SK-N-SH treated with all-trans-retinoic acid at 6 μM for 48 hours (cell line): Measurements from ENCODE around the gene KCNMA1.

Experiments used
- ESRRG ChIP-seq: fragments of 250-450 bp; sonication (Bioruptor Pico); IDR thresholded peaks from 2 replicates; pipeline ENCODE4 v1.6.1; 2021; ENCODE audit warnings: mild to moderate bottlenecking
- GLIS3 ChIP-seq: fragments of 250-450 bp; sonication (Bioruptor Pico); IDR thresholded peaks from 2 replicates; pipeline ENCODE4 v1.5.0; 2020; ENCODE audit warnings: mild to moderate bottlenecking, moderate library complexity
- ISL1 ChIP-seq: fragments of 250-450 bp; sonication (Bioruptor Pico); IDR thresholded peaks from 2 replicates; pipeline ENCODE4 v2.1.2; 2022; ENCODE audit warnings: mild to moderate bottlenecking, moderate library complexity
- OSR1 ChIP-seq: fragments of 250-450 bp; sonication (Bioruptor Pico); IDR thresholded peaks from 2 replicates; pipeline ENCODE4 v1.8.0; 2022; ENCODE audit warnings: moderate library complexity, mild to moderate bottlenecking, inconsistent platforms
- PATZ1 ChIP-seq: fragments of 250-450 bp; sonication (Bioruptor Pico); IDR thresholded peaks from 2 replicates; pipeline ENCODE4 v1.8.0; 2020; ENCODE audit warnings: mild to moderate bottlenecking, moderate library complexity, borderline replicate concordance
- TCF4 ChIP-seq: fragments of 250-450 bp; sonication (Bioruptor Pico); IDR thresholded peaks from 2 replicates; pipeline ENCODE4 v1.8.0; 2021; ENCODE audit warnings: mild to moderate bottlenecking, moderate library complexity, borderline replicate concordance
- ZFP30 ChIP-seq: fragments of 450-650 bp; formaldehyde crosslinking; IDR thresholded peaks from 2 replicates; pipeline ENCODE4 v1.5.0; 2022; ENCODE audit warnings: mild to moderate bottlenecking, moderate library complexity
- ZNF70 ChIP-seq: fragments of 450-650 bp; formaldehyde crosslinking; IDR thresholded peaks from 2 replicates; pipeline ENCODE4 v1.5.0; 2020; ENCODE audit warnings: mild to moderate bottlenecking, moderate library complexity

- TF ChIP-seq ZFP30 (CRISPR knock-in tag): no peak
- TF ChIP-seq ZNF70 (CRISPR knock-in tag): no peak
- no peak for TF ChIP-seq ESRRG (CRISPR knock-in tag)
- peak; percentile 46; the same call in 1 of the 2 replicates for TF ChIP-seq ISL1 (CRISPR knock-in tag)
- TF ChIP-seq TCF4: peak; percentile 46; the same call in 1 of the 2 replicates
- TF ChIP-seq OSR1 (CRISPR knock-in tag): no peak
- TF ChIP-seq GLIS3: no peak
- TF ChIP-seq PATZ1: peak; percentile 57; the same call in 1 of the 2 replicates
Observed at GRCh38 chr10:77513781-77514331, 123.8 kb downstream of the KCNMA1 start.
